ENCODE data around the gene NKX2-1.

Gene NKX2-1

DNA sequence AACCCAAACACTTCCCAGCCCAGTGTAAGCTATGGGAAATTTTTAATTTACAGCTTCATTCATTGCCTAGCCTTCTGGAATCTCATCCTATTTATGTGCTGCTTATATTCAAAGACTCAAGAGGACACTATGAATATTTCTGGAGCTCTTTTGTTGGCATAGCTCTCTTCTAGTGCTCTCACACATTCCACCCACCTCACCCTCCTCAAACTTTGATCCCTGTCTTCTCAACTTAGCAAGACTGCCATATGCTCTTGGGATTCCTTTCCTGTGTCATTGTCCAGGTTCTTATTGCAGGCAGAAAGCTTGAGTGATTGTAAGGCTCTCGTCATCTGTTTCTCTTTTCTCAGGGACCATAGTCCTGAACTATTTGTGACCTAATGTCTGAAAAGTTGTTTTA lies 18.0 kb upstream of the NKX2-1 start:
- no peak overlapping the region for H3K4me3 ChIP-seq (replicated peaks in 1 of 2; ENCODE audit: low read depth in 2 of 2, low read length in 2 of 2)
- DNase-seq (ENCODE audit: low read depth in 2 of 2) = no peak
- TF ChIP-seq, protein P1, sequence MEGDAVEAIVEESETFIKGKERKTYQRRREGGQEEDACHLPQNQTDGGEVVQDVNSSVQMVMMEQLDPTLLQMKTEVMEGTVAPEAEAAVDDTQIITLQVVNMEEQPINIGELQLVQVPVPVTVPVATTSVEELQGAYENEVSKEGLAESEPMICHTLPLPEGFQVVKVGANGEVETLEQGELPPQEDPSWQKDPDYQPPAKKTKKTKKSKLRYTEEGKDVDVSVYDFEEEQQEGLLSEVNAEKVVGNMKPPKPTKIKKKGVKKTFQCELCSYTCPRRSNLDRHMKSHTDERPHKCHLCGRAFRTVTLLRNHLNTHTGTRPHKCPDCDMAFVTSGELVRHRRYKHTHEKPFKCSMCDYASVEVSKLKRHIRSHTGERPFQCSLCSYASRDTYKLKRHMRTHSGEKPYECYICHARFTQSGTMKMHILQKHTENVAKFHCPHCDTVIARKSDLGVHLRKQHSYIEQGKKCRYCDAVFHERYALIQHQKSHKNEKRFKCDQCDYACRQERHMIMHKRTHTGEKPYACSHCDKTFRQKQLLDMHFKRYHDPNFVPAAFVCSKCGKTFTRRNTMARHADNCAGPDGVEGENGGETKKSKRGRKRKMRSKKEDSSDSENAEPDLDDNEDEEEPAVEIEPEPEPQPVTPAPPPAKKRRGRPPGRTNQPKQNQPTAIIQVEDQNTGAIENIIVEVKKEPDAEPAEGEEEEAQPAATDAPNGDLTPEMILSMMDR (IDR thresholded peaks at IDR 0.05; ENCODE audit: low read depth, low read length) = no peak

DNA sequence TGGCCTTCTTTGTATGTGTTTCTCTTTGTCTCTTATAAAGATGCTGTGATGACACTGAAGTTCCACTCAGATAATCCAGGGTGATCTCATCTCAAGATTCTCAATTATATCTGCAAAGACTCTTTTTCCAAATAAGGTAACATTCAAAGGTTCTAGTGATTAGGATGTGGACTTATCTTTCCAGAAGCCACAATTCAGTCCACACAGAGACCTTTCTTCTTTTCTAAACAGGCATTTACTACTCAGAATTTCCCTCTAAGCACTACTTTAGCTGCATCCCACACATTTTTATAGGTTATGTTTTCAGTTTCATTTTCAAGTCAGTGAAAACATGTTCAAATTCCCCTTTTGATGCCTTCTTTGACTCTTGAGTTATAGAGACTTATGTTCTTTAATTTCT lies 9.0 kb upstream of the NKX2-1 start:
- TF ChIP-seq, protein P1 (IDR thresholded peaks at IDR 0.05; ENCODE audit: low read depth, low read length) = no peak
- no peak for DNase-seq (ENCODE audit: low read depth in 2 of 2)
- H3K4me3 ChIP-seq (replicated peaks in 1 of 2; ENCODE audit: low read depth in 2 of 2, low read length in 2 of 2) = no peak overlapping the region

GRCh38 chr14:36525746-36526099 lies 5.7 kb upstream of the NKX2-1 start:
- no peak overlapping the region for H3K4me3 ChIP-seq (replicated peaks in 1 of 2; ENCODE audit: low read depth in 2 of 2, low read length in 2 of 2)
- no peak for DNase-seq (ENCODE audit: low read depth in 2 of 2)
- TF ChIP-seq, protein P1 (IDR thresholded peaks at IDR 0.05; ENCODE audit: low read depth, low read length) = no peak

- DNase-seq (ENCODE audit: low read depth in 2 of 2) = no peak
- no peak overlapping the region for H3K4me3 ChIP-seq (replicated peaks in 1 of 2; ENCODE audit: low read depth in 2 of 2, low read length in 2 of 2)
- TF ChIP-seq, protein P1 (IDR thresholded peaks at IDR 0.05; ENCODE audit: low read depth, low read length) = peak; percentile 30
These were observed 5.1 kb upstream of the NKX2-1 start for GRCh38 chr14:36524874-36525745.

DNA sequence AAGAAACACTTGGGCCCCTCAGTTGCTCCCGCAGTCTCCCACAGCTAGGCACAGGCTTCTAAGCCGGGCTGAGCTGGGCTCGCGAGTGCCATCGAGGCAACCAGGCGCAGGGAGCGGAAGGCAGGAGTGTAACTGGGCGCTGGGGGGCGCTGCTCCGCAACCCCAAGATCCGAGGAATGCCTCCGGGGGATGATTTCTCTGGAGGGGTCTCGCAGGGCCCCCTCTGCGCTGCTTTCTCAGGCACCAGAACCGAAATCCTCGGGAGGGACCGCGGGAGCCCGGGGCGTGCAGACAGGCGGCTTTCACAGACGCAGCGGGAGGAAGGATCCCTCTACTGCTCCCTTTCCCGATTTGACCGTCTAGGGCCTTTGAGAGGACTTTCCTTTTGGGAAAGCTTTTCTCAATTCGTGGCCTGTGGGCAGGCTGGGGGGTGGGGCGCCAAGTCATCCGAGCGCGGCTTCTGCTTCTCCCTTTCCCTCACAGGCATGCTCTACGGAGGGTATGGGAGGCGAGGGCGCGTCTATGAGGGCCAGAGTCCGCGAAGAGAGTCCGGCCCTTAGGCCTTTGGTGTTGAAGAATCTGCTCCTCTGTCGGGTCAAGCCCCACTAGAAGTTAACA lies 4.3 kb upstream of the NKX2-1 start:
- no peak for DNase-seq (ENCODE audit: low read depth in 2 of 2)
- TF ChIP-seq, protein P1 (IDR thresholded peaks at IDR 0.05; ENCODE audit: low read depth, low read length) = no peak
- no peak overlapping the region for H3K4me3 ChIP-seq (replicated peaks in 1 of 2; ENCODE audit: low read depth in 2 of 2, low read length in 2 of 2)

DNA sequence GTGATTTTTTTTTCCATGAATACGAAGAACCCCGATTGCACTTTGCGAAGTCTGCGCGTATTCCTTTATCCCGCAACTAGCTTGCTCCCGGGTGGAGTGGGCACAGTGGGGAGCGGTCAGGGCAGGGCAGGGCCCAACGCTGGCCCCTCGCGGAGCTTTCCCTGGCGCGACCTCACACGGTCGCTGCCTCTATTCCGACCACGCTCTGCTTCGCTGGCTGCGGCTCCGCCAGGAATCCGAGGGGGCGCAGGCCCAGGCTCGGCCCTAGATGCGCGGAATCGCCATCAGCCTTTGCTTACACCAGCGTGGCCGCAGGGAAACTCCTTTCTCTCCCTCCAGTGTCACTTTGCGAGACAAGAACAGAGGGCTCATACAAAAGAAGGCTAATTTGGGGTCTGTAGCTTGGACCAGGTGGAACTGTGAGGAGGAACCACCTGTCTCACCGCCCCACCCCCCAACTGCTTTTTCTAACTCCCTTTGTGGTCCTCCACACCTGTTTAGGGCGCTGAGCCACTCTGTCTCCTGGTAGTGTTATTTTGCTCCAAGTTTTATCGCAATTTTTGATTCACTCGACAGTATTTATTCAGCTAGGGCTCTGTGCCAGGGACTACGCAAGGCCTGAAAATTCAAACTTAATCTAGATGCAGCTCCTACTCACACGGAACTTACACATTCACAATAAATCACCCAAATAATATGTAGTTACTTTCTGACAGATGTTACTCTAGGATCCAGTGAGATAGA lies 3.1 kb upstream of the NKX2-1 start:
- H3K4me3 ChIP-seq (replicated peaks in 1 of 2; ENCODE audit: low read depth in 2 of 2, low read length in 2 of 2) = no peak overlapping the region
- TF ChIP-seq, protein P1 (IDR thresholded peaks at IDR 0.05; ENCODE audit: low read depth, low read length) = no peak
- DNase-seq (ENCODE audit: low read depth in 2 of 2) = no peak
